ENCODE data around the gene ATP11B.
A peak's percentile ranks its signal among the peaks of the same experiment; 100 is the strongest.

Gene ATP11B

GRCh38 chr3:182792901-182793662 lies at the start of gene ATP11B:
TSS of gene ATP11B (plus strand) at chr3:182793504. CDS start at chr3:182793760, 256 bp downstream.
- DNase-seq (ENCODE audit: low read depth), result peak; percentile 72

- no peak for DNase-seq (ENCODE audit: low read depth)
Observed at GRCh38 chr3:182746959-182747358, 46.3 kb upstream of the ATP11B start.

GRCh38 chr3:182755308-182755707 lies 38.0 kb upstream of the ATP11B start:
- no peak for DNase-seq (ENCODE audit: low read depth)

GRCh38 chr3:182755712-182756111 lies 37.6 kb upstream of the ATP11B start:
- DNase-seq (ENCODE audit: low read depth), result no peak

GRCh38 chr3:182760576-182761164 lies 32.6 kb upstream of the ATP11B start:
- DNase-seq (ENCODE audit: low read depth), result no peak

- no peak for DNase-seq (ENCODE audit: low read depth)
Observed at GRCh38 chr3:182763896-182764295, 29.4 kb upstream of the ATP11B start.

GRCh38 chr3:182765287-182765686 lies 28.0 kb upstream of the ATP11B start:
- no peak for DNase-seq (ENCODE audit: low read depth)

GRCh38 chr3:182766099-182766498 lies 27.2 kb upstream of the ATP11B start:
- DNase-seq (ENCODE audit: low read depth), result no peak

GRCh38 chr3:182768413-182768812 lies 24.9 kb upstream of the ATP11B start:
- no peak for DNase-seq (ENCODE audit: low read depth)

- DNase-seq (ENCODE audit: low read depth), result no peak
Observed at GRCh38 chr3:182769673-182770072, 23.6 kb upstream of the ATP11B start.

GRCh38 chr3:182782149-182782548 lies 11.2 kb upstream of the ATP11B start:
- DNase-seq (ENCODE audit: low read depth), result no peak

GRCh38 chr3:182783106-182783505 lies 10.2 kb upstream of the ATP11B start:
- no peak for DNase-seq (ENCODE audit: low read depth)

GRCh38 chr3:182784542-182784941 lies 8.8 kb upstream of the ATP11B start:
- no peak for DNase-seq (ENCODE audit: low read depth)

GRCh38 chr3:182785142-182785541 lies 8.2 kb upstream of the ATP11B start:
- DNase-seq (ENCODE audit: low read depth), result no peak

GRCh38 chr3:182785756-182786155 lies 7.5 kb upstream of the ATP11B start:
- DNase-seq (ENCODE audit: low read depth), result no peak

- DNase-seq (ENCODE audit: low read depth), result no peak
Observed at GRCh38 chr3:182786564-182787196, 6.6 kb upstream of the ATP11B start.

GRCh38 chr3:182787302-182788036 lies 5.8 kb upstream of the ATP11B start:
- DNase-seq (ENCODE audit: low read depth), result no peak

GRCh38 chr3:182789371-182789770 lies 3.9 kb upstream of the ATP11B start:
- DNase-seq (ENCODE audit: low read depth), result no peak

GRCh38 chr3:182790612-182791011 lies 2.7 kb upstream of the ATP11B start:
- no peak for DNase-seq (ENCODE audit: low read depth)

- peak; percentile 35 for DNase-seq (ENCODE audit: low read depth)
Observed at GRCh38 chr3:182793663-182794454, 555 bp downstream of the ATP11B start.

- no peak for DNase-seq (ENCODE audit: low read depth)
Observed at GRCh38 chr3:182794455-182795388, 1.4 kb downstream of the ATP11B start.
